Measurements from ENCODE around the gene DLEC1. TPM values are rescaled to one million over a fixed set of nuclear protein-coding genes. Genes with fewer than 3 reads are reported as not detected.
A peak's percentile ranks its signal among the peaks of the same experiment; 100 is the strongest.

DLEC1 gene

GRCh38 chr3:38165722-38166387 lies 126.8 kb downstream of the DLEC1 start:
- Histone ChIP-seq H3K4me2 (ENCODE audit: low read length) (peak overlapping the region; percentile 84), H3K4me3 (ENCODE audit: low read length) (peak overlapping the region; percentile 76), H3K9me3 (replicated peaks; ENCODE audit: low read length) (no peaks in the 10 kb centered on the region), H3K27me3 (ENCODE audit: control insufficient read depth, insufficient read depth, low read length) (no peaks in the 10 kb centered on the region), H3K4me1 (ENCODE audit: control insufficient read depth, insufficient read depth, low read length) (peaks cover 44% of the 10 kb centered on the region), H3K36me3 (ENCODE audit: insufficient read depth, low read length) (no peaks in the 10 kb centered on the region), H3K9ac (ENCODE audit: low read depth, low read length) (peak overlapping the region; percentile 88)

GRCh38 chr3:38167591-38167990 lies 128.6 kb downstream of the DLEC1 start:
- Histone ChIP-seq H3K4me2 (ENCODE audit: low read length) (peak overlapping the region; percentile 84), H3K9me3 (replicated peaks; ENCODE audit: low read length) (no peaks in the 10 kb centered on the region), H3K27me3 (ENCODE audit: control insufficient read depth, insufficient read depth, low read length) (no peaks in the 10 kb centered on the region), H3K4me3 (ENCODE audit: low read length) (peak overlapping the region; percentile 76), H3K36me3 (ENCODE audit: insufficient read depth, low read length) (no peaks in the 10 kb centered on the region), H3K9ac (ENCODE audit: low read depth, low read length) (peak overlapping the region; percentile 88), H3K4me1 (ENCODE audit: control insufficient read depth, insufficient read depth, low read length) (peaks cover 53% of the 10 kb centered on the region)

GRCh38 chr3:38168151-38169026 lies 129.4 kb downstream of the DLEC1 start:
- peaks cover 55% of the 10 kb centered on the region for H3K4me1 ChIP-seq (ENCODE audit: control insufficient read depth, insufficient read depth, low read length)
- no peaks in the 10 kb centered on the region for H3K9me3 ChIP-seq (replicated peaks; ENCODE audit: low read length)
- peak overlapping the region; percentile 84 for H3K4me2 ChIP-seq (ENCODE audit: low read length)
- no peaks in the 10 kb centered on the region for H3K27me3 ChIP-seq (ENCODE audit: control insufficient read depth, insufficient read depth, low read length)
- no peaks in the 10 kb centered on the region for H3K36me3 ChIP-seq (ENCODE audit: insufficient read depth, low read length)
- peak overlapping the region; percentile 76 for H3K4me3 ChIP-seq (ENCODE audit: low read length)
- peak overlapping the region; percentile 88 for H3K9ac ChIP-seq (ENCODE audit: low read depth, low read length)

- peak overlapping the region; percentile 88 for H3K9ac ChIP-seq (ENCODE audit: low read depth, low read length)
- no peaks in the 10 kb centered on the region for H3K27me3 ChIP-seq (ENCODE audit: control insufficient read depth, insufficient read depth, low read length)
- no peaks in the 10 kb centered on the region for H3K9me3 ChIP-seq (replicated peaks; ENCODE audit: low read length)
- H3K4me1 ChIP-seq (ENCODE audit: control insufficient read depth, insufficient read depth, low read length) = peaks cover 60% of the 10 kb centered on the region
- H3K36me3 ChIP-seq (ENCODE audit: insufficient read depth, low read length) = no peaks in the 10 kb centered on the region
- H3K4me3 ChIP-seq (ENCODE audit: low read length) = peak overlapping the region; percentile 62
- peak overlapping the region; percentile 84 for H3K4me2 ChIP-seq (ENCODE audit: low read length)
Measured at GRCh38 chr3:38169027-38169317, 130.0 kb downstream of the DLEC1 start.

- no peaks in the 10 kb centered on the region for H3K9me3 ChIP-seq (replicated peaks; ENCODE audit: low read length)
- no peaks in the 10 kb centered on the region for H3K36me3 ChIP-seq (ENCODE audit: insufficient read depth, low read length)
- H3K9ac ChIP-seq (ENCODE audit: low read depth, low read length) = no peak overlapping the region
- H3K4me1 ChIP-seq (ENCODE audit: control insufficient read depth, insufficient read depth, low read length) = peaks cover 71% of the 10 kb centered on the region
- H3K27me3 ChIP-seq (ENCODE audit: control insufficient read depth, insufficient read depth, low read length) = no peaks in the 10 kb centered on the region
- no peak overlapping the region for H3K4me3 ChIP-seq (ENCODE audit: low read length)
- H3K4me2 ChIP-seq (ENCODE audit: low read length) = no peak overlapping the region
Measured at GRCh38 chr3:38170722-38171121, 131.7 kb downstream of the DLEC1 start.

GRCh38 chr3:38171622-38172021 lies 132.6 kb downstream of the DLEC1 start:
- Histone ChIP-seq H3K9ac (ENCODE audit: low read depth, low read length) (peak overlapping the region; percentile 7), H3K9me3 (replicated peaks; ENCODE audit: low read length) (no peaks in the 10 kb centered on the region), H3K4me3 (ENCODE audit: low read length) (no peak overlapping the region), H3K36me3 (ENCODE audit: insufficient read depth, low read length) (no peaks in the 10 kb centered on the region), H3K4me2 (ENCODE audit: low read length) (no peak overlapping the region), H3K27me3 (ENCODE audit: control insufficient read depth, insufficient read depth, low read length) (no peaks in the 10 kb centered on the region), H3K4me1 (ENCODE audit: control insufficient read depth, insufficient read depth, low read length) (peaks cover 74% of the 10 kb centered on the region)

Small RNA genes within 50 kb of the gene (small RNA-seq; reads per million reads assigned to genes)
- gene RF00019 = not detected
